Measurements from ENCODE around the gene NINJ1. TPM values are rescaled to one million over a fixed set of nuclear protein-coding genes. Genes with fewer than 3 reads are reported as not detected.

The NINJ1 gene
- total RNA-seq, 2 donors from 2014 or later, result 38.4 to 45.9 TPM

GRCh38 chr9:93083592-93084470 is 50.2 kb downstream of the NINJ1 start:
- DNase-seq (no peak), ATAC-seq (peak; percentile 47 to 73)
- intact Hi-C loops (cut with DNase I), result no loop called here

- ATAC-seq (peak in 1 of 2 donors; percentile 11), DNase-seq (no peak)
- intact Hi-C loops (cut with DNase I), result no loop called here
These were observed 51.1 kb downstream of the NINJ1 start for GRCh38 chr9:93082841-93083411.

- ATAC-seq (peak in 1 of 2 donors; percentile 69), DNase-seq (no peak)
- intact Hi-C loops (cut with DNase I), result no loop called here
These were observed 52.1 kb downstream of the NINJ1 start for GRCh38 chr9:93081931-93082330.

- no peak for ATAC-seq
- DNase-seq, result no peak
- intact Hi-C loops (cut with DNase I), result no loop called here
These were observed 52.9 kb downstream of the NINJ1 start for GRCh38 chr9:93081081-93081529.

GRCh38 chr9:93080406-93080805 is 53.6 kb downstream of the NINJ1 start:
- DNase-seq (no peak), ATAC-seq (no peak)
- intact Hi-C loops (cut with DNase I), result no loop called here

- DNase-seq, result no peak
- no peak for ATAC-seq
- intact Hi-C loops (cut with DNase I), result no loop called here
These were observed 54.7 kb downstream of the NINJ1 start for GRCh38 chr9:93079371-93079770.

- ATAC-seq (no peak), DNase-seq (no peak)
- intact Hi-C loops (cut with DNase I), result no loop called here
These were observed 56.2 kb downstream of the NINJ1 start for GRCh38 chr9:93077811-93078210.

- DNase-seq, result no peak
- ATAC-seq, result no peak
- intact Hi-C loops (cut with DNase I), result no loop called here
These were observed 56.7 kb downstream of the NINJ1 start for GRCh38 chr9:93077367-93077766.

- DNase-seq, result no peak
- intact Hi-C loops (cut with DNase I), result no loop called here
- ATAC-seq, result no peak
These were observed 57.3 kb downstream of the NINJ1 start for GRCh38 chr9:93076792-93077128.

GRCh38 chr9:93076101-93076791 is 57.8 kb downstream of the NINJ1 start:
- DNase-seq, result no peak
- intact Hi-C loops (cut with DNase I), result no loop called here
- no peak for ATAC-seq

GRCh38 chr9:93072383-93072795 is 61.7 kb downstream of the NINJ1 start:
- intact Hi-C loops (cut with DNase I), result no loop called here
- ATAC-seq, result peak; percentile 62 to 70
- DNase-seq, result no peak

Other genes starting within 250 kb of the NINJ1 start
- gene FGD3, start 186.7 kb downstream of the NINJ1 start, total RNA-seq, result 1 to 10 TPM; 2.7 to 5.2 TPM
- gene SUSD3, start 75.5 kb downstream of the NINJ1 start, total RNA-seq, result 1 to 10 TPM; 1.6 to 2.4 TPM
- gene CARD19, start 38.0 kb downstream of the NINJ1 start, total RNA-seq, result 10 to 100 TPM; 20.2 to 26.3 TPM
- gene WNK2, start 49.9 kb upstream of the NINJ1 start, total RNA-seq, result 100 to 1,000 TPM; 174 to 175 TPM

Measured in left cardiac atrium (tissue), 4 donors.